IPS-18c (cell line): ENCODE data around the gene LRP8.
"Not testable (repeated sequence)": the region's sequence is repeated elsewhere in the genome, so short reads cannot be mapped to it uniquely, and the experiment has no call there.

ENCODE experiments used
- H3K4me3 ChIP-seq: 2 replicates; pipeline ENCODE4 v1.7.0; 2013; ENCODE audit warnings: low read depth, mild to moderate bottlenecking, low read length, moderate library complexity; ENCODE audit not compliant: insufficient read depth
- H3K9me3 ChIP-seq: one replicate; pipeline ENCODE4 v1.6.1; 2013; ENCODE audit warnings: mild to moderate bottlenecking, low read length, moderate library complexity; ENCODE audit not compliant: control insufficient read depth, insufficient read depth

Gene LRP8

GRCh38 chr1:53285969-53286760, 41.7 kb downstream of the LRP8 start:
- H3K4me3 ChIP-seq: no peak overlapping the region
- H3K9me3 ChIP-seq: no peaks in the 10 kb centered on the region

- Histone ChIP-seq H3K9me3 (no peaks in the 10 kb centered on the region), H3K4me3 (no peak overlapping the region)
Observed at GRCh38 chr1:53285546-53285945, 42.3 kb downstream of the LRP8 start.

- H3K4me3 ChIP-seq: no peak overlapping the region
- no peaks in the 10 kb centered on the region for H3K9me3 ChIP-seq
Observed at GRCh38 chr1:53284224-53285020, 43.4 kb downstream of the LRP8 start.

- H3K4me3 ChIP-seq, H3K9me3 ChIP-seq: not testable (repeated sequence)
Observed at GRCh38 chr1:53283156-53283555, 44.7 kb downstream of the LRP8 start.

- Histone ChIP-seq H3K9me3 (no peaks in the 10 kb centered on the region), H3K4me3 (no peak overlapping the region)
Observed at GRCh38 chr1:53281133-53281532, 46.7 kb downstream of the LRP8 start.

GRCh38 chr1:53280496-53280895, 47.4 kb downstream of the LRP8 start:
- Histone ChIP-seq H3K9me3 (no peaks in the 10 kb centered on the region), H3K4me3 (no peak overlapping the region)

GRCh38 chr1:53279296-53280200, 48.3 kb downstream of the LRP8 start:
- Histone ChIP-seq H3K4me3 (no peak overlapping the region), H3K9me3 (no peaks in the 10 kb centered on the region)

- no peaks in the 10 kb centered on the region for H3K9me3 ChIP-seq
Observed at GRCh38 chr1:53278298-53278725, 49.6 kb downstream of the LRP8 start.

GRCh38 chr1:53277326-53277725, 50.5 kb downstream of the LRP8 start:
- H3K9me3 ChIP-seq: no peaks in the 10 kb centered on the region
- H3K4me3 ChIP-seq: no peak overlapping the region

More at GRCh38 chr1:53278298-53278725, 49.6 kb downstream of the LRP8 start:
- H3K4me3 ChIP-seq: no peak overlapping the region

GRCh38 chr1:53276902-53277281, 51.0 kb downstream of the LRP8 start:
- H3K9me3 ChIP-seq: no peaks in the 10 kb centered on the region
- no peak overlapping the region for H3K4me3 ChIP-seq

GRCh38 chr1:53276153-53276901, 51.5 kb downstream of the LRP8 start:
- Histone ChIP-seq H3K4me3 (no peak overlapping the region), H3K9me3 (no peaks in the 10 kb centered on the region)

GRCh38 chr1:53275566-53275965, 52.3 kb downstream of the LRP8 start:
- Histone ChIP-seq H3K9me3 (no peaks in the 10 kb centered on the region), H3K4me3 (no peak overlapping the region)

GRCh38 chr1:53274541-53275185, 53.2 kb downstream of the LRP8 start:
- H3K9me3 ChIP-seq: no peaks in the 10 kb centered on the region
- H3K4me3 ChIP-seq: no peak overlapping the region

GRCh38 chr1:53274026-53274425, 53.8 kb downstream of the LRP8 start:
- Histone ChIP-seq H3K9me3 (no peaks in the 10 kb centered on the region), H3K4me3 (no peak overlapping the region)

GRCh38 chr1:53273526-53273925, 54.3 kb downstream of the LRP8 start:
- H3K9me3 ChIP-seq: no peaks in the 10 kb centered on the region
- H3K4me3 ChIP-seq: no peak overlapping the region

- H3K4me3 ChIP-seq: no peak overlapping the region
- H3K9me3 ChIP-seq: no peaks in the 10 kb centered on the region
Observed at GRCh38 chr1:53272349-53272748, 55.5 kb downstream of the LRP8 start.
